GM21360 (cell line): ENCODE measurements around the gene WDR7.

Source experiments
- ATAC-seq: cut with Tn5 transposase; IDR thresholded peaks from one replicate; pipeline ENCODE4 v1.9.1; 2021; ENCODE audit warnings: mild to moderate bottlenecking, moderate library complexity; ENCODE audit not compliant: unreplicated experiment

The WDR7 gene

GRCh38 chr18:56789889-56790180 lies 138.7 kb downstream of the WDR7 start:
- no peak for ATAC-seq

- no peak for ATAC-seq
These were observed 144.2 kb downstream of the WDR7 start for GRCh38 chr18:56795381-56795780.

GRCh38 chr18:56799756-56800155 lies 148.6 kb downstream of the WDR7 start:
- no peak for ATAC-seq

GRCh38 chr18:56803051-56803450 lies 151.9 kb downstream of the WDR7 start:
- ATAC-seq, result no peak

- ATAC-seq, result peak; percentile 67
These were observed 153.2 kb downstream of the WDR7 start for GRCh38 chr18:56804395-56804794.

- no peak for ATAC-seq
These were observed 156.7 kb downstream of the WDR7 start for GRCh38 chr18:56807901-56808300.

GRCh38 chr18:56812674-56813073 lies 161.5 kb downstream of the WDR7 start:
- ATAC-seq, result no peak

GRCh38 chr18:56815926-56816325 lies 164.8 kb downstream of the WDR7 start:
- ATAC-seq, result no peak

- no peak for ATAC-seq
These were observed 172.9 kb downstream of the WDR7 start for GRCh38 chr18:56823986-56824565.

- ATAC-seq, result no peak
These were observed 174.2 kb downstream of the WDR7 start for GRCh38 chr18:56825321-56825720.

GRCh38 chr18:56825878-56826277 lies 174.7 kb downstream of the WDR7 start:
- no peak for ATAC-seq

GRCh38 chr18:56831988-56832387 lies 180.8 kb downstream of the WDR7 start:
- ATAC-seq, result no peak

- no peak for ATAC-seq
These were observed 184.2 kb downstream of the WDR7 start for GRCh38 chr18:56835331-56835730.

GRCh38 chr18:56836173-56836572 lies 185.0 kb downstream of the WDR7 start:
- no peak for ATAC-seq

- ATAC-seq, result no peak
These were observed 190.7 kb downstream of the WDR7 start for GRCh38 chr18:56841836-56842235.

GRCh38 chr18:56843241-56843640 lies 192.1 kb downstream of the WDR7 start:
- no peak for ATAC-seq

- no peak for ATAC-seq
These were observed 193.4 kb downstream of the WDR7 start for GRCh38 chr18:56844556-56844955.

GRCh38 chr18:56851774-56852173 lies 200.6 kb downstream of the WDR7 start:
- peak; percentile 93 for ATAC-seq

- ATAC-seq, result no peak
These were observed 202.8 kb downstream of the WDR7 start for GRCh38 chr18:56853961-56854360.

GRCh38 chr18:56861244-56861643 lies 210.1 kb downstream of the WDR7 start:
- ATAC-seq, result no peak

GRCh38 chr18:56869189-56869777 lies 218.1 kb downstream of the WDR7 start:
- peak; percentile 62 for ATAC-seq

- no peak for ATAC-seq
These were observed 219.8 kb downstream of the WDR7 start for GRCh38 chr18:56870982-56871381.

GRCh38 chr18:56872140-56872539 lies 221.0 kb downstream of the WDR7 start:
- ATAC-seq, result no peak
